ENCODE measurements around the gene UGT2A1.

GRCh38 chr4:69639542-69639941 lies 13.5 kb downstream of the UGT2A1 start, which contains the start of gene UGT2A2:
- no peak for TF ChIP-seq SP1 (IDR thresholded peaks at IDR 0.05)
- TF ChIP-seq SUZ12 (IDR thresholded peaks at IDR 0.05), result no peak
- no peak for TF ChIP-seq ELF4 (IDR thresholded peaks at IDR 0.05)
- no peak for TF ChIP-seq NFRKB (IDR thresholded peaks at IDR 0.05)
- TF ChIP-seq, protein P1, sequence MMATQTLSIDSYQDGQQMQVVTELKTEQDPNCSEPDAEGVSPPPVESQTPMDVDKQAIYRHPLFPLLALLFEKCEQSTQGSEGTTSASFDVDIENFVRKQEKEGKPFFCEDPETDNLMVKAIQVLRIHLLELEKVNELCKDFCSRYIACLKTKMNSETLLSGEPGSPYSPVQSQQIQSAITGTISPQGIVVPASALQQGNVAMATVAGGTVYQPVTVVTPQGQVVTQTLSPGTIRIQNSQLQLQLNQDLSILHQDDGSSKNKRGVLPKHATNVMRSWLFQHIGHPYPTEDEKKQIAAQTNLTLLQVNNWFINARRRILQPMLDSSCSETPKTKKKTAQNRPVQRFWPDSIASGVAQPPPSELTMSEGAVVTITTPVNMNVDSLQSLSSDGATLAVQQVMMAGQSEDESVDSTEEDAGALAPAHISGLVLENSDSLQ (IDR thresholded peaks at IDR 0.05), result no peak
- no peak for TF ChIP-seq FOXK2 (IDR thresholded peaks at IDR 0.05)
- no peak for TF ChIP-seq TARDBP (IDR thresholded peaks at IDR 0.05)
- TF ChIP-seq FOXM1 (IDR thresholded peaks at IDR 0.05; ENCODE audit: borderline replicate concordance), result no peak
- no peak for TF ChIP-seq BHLHE40 (IDR thresholded peaks at IDR 0.05; ENCODE audit: borderline replicate concordance)

Data from HEK293T (cell line).